ENCODE measurements around the gene ASIC3. TPM values are rescaled to one million over a fixed set of nuclear protein-coding genes. Genes with fewer than 3 reads are reported as not detected.
A peak's percentile ranks its signal among the peaks of the same experiment; 100 is the strongest.
"Not testable (repeated sequence)": the region's sequence is repeated elsewhere in the genome, so short reads cannot be mapped to it uniquely, and the experiment has no call there.

Gene ASIC3
- total RNA-seq, 1 experiment from 2014 or later: 0.76 TPM

DNA sequence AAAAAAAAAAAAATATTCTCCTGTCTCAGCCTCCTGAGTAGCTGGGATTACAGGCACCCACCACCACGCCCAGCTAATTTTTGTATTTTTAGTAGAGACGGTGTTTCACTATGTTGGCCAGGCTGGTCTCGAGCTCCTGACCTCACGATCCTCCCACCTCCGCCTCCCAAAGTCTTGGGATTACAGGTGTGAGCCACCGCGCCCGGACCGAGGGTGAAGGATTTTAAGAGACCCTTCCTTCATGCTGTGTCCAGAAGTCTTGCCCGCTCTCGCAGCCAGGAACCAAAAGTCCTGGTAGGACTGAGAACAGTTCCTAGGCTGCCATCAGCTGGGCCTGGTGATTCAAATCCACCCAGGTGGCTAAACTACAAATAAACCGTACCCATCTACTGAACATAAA lies 36.7 kb upstream of the ASIC3 start:
- DNase-seq: peak; percentile 10
- not testable (repeated sequence) for H3K4me3 ChIP-seq, H3K36me3 ChIP-seq, H3K27me3 ChIP-seq, H3K9me3 ChIP-seq

- H3K4me3 ChIP-seq: no peak overlapping the region
- H3K9me3 ChIP-seq: no peaks in the 10 kb centered on the region
- no peaks in the 10 kb centered on the region for H3K27me3 ChIP-seq
- DNase-seq: no peak
- H3K36me3 ChIP-seq: no peaks in the 10 kb centered on the region
Observed at GRCh38 chr7:151012031-151012692, 36.2 kb upstream of the ASIC3 start.

- Histone ChIP-seq H3K27me3 (no peaks in the 10 kb centered on the region), H3K4me3 (no peak overlapping the region), H3K36me3 (no peaks in the 10 kb centered on the region), H3K9me3 (no peaks in the 10 kb centered on the region)
- DNase-seq: no peak
Observed at GRCh38 chr7:151012911-151013347, 35.4 kb upstream of the ASIC3 start.

- Histone ChIP-seq H3K36me3 (no peaks in the 10 kb centered on the region), H3K27me3 (0 out of 2 replicates have a peak, but pooled peaks cover 1% of the 10 kb centered on the region), H3K4me3 (no peak overlapping the region), H3K9me3 (no peaks in the 10 kb centered on the region)
- no peak for DNase-seq
Observed at GRCh38 chr7:151013356-151013732, 35.0 kb upstream of the ASIC3 start.

DNA sequence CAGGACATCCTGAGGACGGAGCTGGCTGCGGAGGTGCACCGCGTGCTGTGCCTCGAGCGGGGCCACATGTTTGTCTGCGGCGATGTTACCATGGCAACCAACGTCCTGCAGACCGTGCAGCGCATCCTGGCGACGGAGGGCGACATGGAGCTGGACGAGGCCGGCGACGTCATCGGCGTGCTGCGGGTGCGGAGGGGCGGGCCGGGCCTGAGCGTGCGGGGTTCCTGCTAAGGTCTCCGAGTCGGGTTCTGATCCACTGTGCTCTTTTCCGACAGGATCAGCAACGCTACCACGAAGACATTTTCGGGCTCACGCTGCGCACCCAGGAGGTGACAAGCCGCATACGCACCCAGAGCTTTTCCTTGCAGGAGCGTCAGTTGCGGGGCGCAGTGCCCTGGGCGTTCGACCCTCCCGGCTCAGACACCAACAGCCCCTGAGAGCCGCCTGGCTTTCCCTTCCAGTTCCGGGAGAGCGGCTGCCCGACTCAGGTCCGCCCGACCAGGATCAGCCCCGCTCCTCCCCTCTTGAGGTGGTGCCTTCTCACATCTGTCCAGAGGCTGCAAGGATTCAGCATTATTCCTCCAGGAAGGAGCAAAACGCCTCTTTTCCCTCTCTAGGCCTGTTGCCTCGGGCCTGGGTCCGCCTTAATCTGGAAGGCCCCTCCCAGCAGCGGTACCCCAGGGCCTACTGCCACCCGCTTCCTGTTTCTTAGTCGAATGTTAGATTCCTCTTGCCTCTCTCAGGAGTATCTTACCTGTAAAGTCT lies 34.4 kb upstream of the ASIC3 start:
- Histone ChIP-seq H3K27me3 (0 out of 2 replicates have a peak, but pooled peaks cover 2% of the 10 kb centered on the region), H3K36me3 (no peaks in the 10 kb centered on the region), H3K4me3 (no peak overlapping the region), H3K9me3 (no peaks in the 10 kb centered on the region)
- DNase-seq: no peak

GRCh38 chr7:151014950-151015349 lies 33.4 kb upstream of the ASIC3 start:
- no peaks in the 10 kb centered on the region for H3K36me3 ChIP-seq
- H3K27me3 ChIP-seq: 0 out of 2 replicates have a peak, but pooled peaks cover 2% of the 10 kb centered on the region
- no peaks in the 10 kb centered on the region for H3K9me3 ChIP-seq
- no peak overlapping the region for H3K4me3 ChIP-seq
- DNase-seq: peak; percentile 29

- DNase-seq: no peak
- no peaks in the 10 kb centered on the region for H3K9me3 ChIP-seq
- H3K36me3 ChIP-seq: no peaks in the 10 kb centered on the region
- H3K4me3 ChIP-seq: no peak overlapping the region
- 0 out of 2 replicates have a peak, but pooled peaks cover 2% of the 10 kb centered on the region for H3K27me3 ChIP-seq
Observed at GRCh38 chr7:151015967-151016366, 32.4 kb upstream of the ASIC3 start.

- Histone ChIP-seq H3K4me3 (no peak overlapping the region), H3K27me3 (0 out of 2 replicates have a peak, but pooled peaks cover 2% of the 10 kb centered on the region), H3K9me3 (no peaks in the 10 kb centered on the region), H3K36me3 (no peaks in the 10 kb centered on the region)
- no peak for DNase-seq
Observed at GRCh38 chr7:151016505-151016904, 31.8 kb upstream of the ASIC3 start.

DNA sequence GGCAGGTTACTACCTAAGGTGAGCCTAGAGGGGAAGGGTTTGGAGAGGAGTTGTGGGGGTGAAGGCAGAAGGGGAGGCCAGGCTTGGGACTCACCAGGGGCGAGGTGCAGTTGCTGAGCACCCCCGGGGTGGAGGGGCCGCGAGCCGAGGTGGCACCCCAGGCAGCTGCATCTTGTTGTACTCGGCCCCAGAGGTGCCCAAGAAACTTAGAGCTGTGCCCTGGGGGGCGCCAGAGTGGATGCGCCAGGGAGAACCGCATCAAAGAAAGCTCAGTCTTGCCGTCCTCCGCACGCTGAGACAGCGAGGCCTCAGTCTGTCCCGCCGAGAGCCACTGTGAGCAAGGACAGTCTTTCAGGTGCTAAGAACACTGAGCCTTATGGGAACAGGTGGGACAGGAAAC lies 31.4 kb upstream of the ASIC3 start:
- no peak for DNase-seq
- H3K36me3 ChIP-seq: no peaks in the 10 kb centered on the region
- H3K27me3 ChIP-seq: 0 out of 2 replicates have a peak, but pooled peaks cover 2% of the 10 kb centered on the region
- H3K4me3 ChIP-seq: no peak overlapping the region
- H3K9me3 ChIP-seq: no peaks in the 10 kb centered on the region

DNA sequence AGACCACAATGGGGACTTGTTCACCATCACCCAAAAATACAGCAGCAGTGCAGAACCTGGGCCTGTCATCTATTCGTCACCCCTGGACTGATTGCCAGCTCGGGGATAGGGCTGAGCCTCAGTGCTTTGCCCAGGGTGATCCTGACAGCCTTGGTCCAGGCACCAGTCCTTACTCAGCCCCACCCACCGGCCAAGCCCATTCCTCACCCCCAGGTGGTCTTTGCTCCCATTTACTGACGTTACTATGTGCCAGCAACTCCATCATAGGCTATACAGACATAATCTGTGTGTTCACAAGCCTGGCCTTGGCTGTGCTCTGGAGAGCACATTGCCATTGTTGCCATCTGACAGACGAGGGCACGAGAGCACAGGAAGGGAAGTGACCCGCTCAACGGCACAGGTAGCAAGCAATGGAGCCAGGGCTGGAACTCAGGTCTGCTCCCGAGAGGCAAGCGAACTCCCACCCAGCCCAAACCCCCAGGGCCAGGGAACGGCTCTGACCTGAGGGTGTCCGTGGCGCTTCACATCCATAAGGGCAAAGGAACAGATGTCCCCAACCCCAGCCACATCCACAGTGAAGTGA lies 30.9 kb upstream of the ASIC3 start:
- Histone ChIP-seq H3K36me3 (no peaks in the 10 kb centered on the region), H3K4me3 (no peak overlapping the region), H3K9me3 (no peaks in the 10 kb centered on the region), H3K27me3 (0 out of 2 replicates have a peak, but pooled peaks cover 2% of the 10 kb centered on the region)
- DNase-seq: no peak

DNA sequence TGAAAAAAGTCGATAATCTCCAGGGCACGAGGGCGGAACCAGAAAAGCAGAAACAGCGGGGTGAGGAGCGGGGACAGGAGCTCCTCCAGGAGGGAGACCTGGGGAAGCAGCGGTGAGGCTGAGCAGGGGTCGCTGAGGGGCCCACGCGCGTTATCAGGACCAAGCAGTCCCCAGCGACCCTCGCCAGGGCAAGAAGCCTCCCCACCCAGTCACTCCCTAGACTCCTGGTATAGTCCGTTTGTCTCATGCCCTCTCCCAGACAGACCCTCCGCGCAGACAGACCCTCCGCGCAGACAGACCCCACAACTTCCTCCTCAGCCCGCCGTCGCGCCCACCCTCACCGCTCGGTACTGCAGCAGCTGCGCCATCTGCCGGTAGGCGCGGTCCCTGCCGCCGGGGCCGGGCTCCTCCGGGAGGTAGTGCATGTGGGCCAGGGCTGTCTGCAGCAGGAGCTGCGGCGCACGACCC lies 30.3 kb upstream of the ASIC3 start:
- DNase-seq: peak; percentile 43
- H3K9me3 ChIP-seq: no peaks in the 10 kb centered on the region
- H3K4me3 ChIP-seq: no peak overlapping the region
- 0 out of 2 replicates have a peak, but pooled peaks cover 2% of the 10 kb centered on the region for H3K27me3 ChIP-seq
- no peaks in the 10 kb centered on the region for H3K36me3 ChIP-seq

- 0 out of 2 replicates have a peak, but pooled peaks cover 2% of the 10 kb centered on the region for H3K27me3 ChIP-seq
- H3K9me3 ChIP-seq: no peaks in the 10 kb centered on the region
- H3K4me3 ChIP-seq: no peak overlapping the region
- H3K36me3 ChIP-seq: no peaks in the 10 kb centered on the region
- no peak for DNase-seq
Observed at GRCh38 chr7:151018421-151019129, 29.8 kb upstream of the ASIC3 start.

DNA sequence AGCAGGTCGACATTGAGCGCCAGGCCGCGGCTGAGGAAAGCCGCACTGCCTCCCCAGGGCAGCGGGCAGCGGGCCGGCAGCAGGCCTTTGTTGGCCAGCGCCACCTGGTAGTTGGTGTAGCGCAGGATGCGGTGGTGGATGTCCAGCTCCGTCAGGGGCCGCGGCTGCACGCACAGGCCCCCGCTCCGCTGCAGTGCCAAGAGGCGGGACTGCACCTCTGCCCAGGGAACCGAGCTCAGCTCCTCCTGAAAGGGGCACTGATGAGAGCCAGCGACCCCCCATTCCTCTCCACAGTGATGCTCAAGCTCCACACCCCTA lies 29.2 kb upstream of the ASIC3 start:
- 0 out of 2 replicates have a peak, but pooled peaks cover 2% of the 10 kb centered on the region for H3K27me3 ChIP-seq

GRCh38 chr7:151020231-151020630 lies 28.1 kb upstream of the ASIC3 start:
- no peak overlapping the region for H3K4me3 ChIP-seq
- no peak for DNase-seq
- H3K9me3 ChIP-seq: no peaks in the 10 kb centered on the region
- 0 out of 2 replicates have a peak, but pooled peaks cover 2% of the 10 kb centered on the region for H3K27me3 ChIP-seq
- no peaks in the 10 kb centered on the region for H3K36me3 ChIP-seq

More for the DNA sequence above, 29.2 kb upstream of the ASIC3 start:
- Histone ChIP-seq H3K9me3 (no peaks in the 10 kb centered on the region), H3K36me3 (no peaks in the 10 kb centered on the region), H3K4me3 (no peak overlapping the region)
- DNase-seq: no peak

DNA sequence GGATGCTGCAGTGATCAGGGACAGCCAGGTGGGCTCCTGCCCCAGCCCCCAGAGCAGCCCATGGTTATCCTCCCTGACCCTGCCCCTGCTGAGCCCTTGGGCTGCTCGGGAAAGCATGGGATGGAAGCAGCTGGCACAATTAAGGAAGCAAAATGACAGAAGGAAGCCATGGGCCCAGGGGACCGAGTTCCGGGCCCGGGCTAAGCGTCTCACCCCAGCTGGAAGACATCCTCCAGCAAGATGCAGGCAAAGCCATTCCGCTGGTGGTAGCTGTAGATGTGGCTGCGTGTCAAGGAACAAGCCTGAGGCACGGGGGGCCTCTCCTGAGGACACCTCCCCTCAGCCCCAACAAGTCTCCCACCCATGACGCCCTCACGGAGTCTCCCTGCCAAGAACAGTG lies 25.1 kb upstream of the ASIC3 start:
- H3K4me3 ChIP-seq: no peak overlapping the region
- H3K36me3 ChIP-seq: no peaks in the 10 kb centered on the region
- no peak for DNase-seq
- H3K27me3 ChIP-seq: 0 out of 2 replicates have a peak, but pooled peaks cover 2% of the 10 kb centered on the region
- no peaks in the 10 kb centered on the region for H3K9me3 ChIP-seq

DNA sequence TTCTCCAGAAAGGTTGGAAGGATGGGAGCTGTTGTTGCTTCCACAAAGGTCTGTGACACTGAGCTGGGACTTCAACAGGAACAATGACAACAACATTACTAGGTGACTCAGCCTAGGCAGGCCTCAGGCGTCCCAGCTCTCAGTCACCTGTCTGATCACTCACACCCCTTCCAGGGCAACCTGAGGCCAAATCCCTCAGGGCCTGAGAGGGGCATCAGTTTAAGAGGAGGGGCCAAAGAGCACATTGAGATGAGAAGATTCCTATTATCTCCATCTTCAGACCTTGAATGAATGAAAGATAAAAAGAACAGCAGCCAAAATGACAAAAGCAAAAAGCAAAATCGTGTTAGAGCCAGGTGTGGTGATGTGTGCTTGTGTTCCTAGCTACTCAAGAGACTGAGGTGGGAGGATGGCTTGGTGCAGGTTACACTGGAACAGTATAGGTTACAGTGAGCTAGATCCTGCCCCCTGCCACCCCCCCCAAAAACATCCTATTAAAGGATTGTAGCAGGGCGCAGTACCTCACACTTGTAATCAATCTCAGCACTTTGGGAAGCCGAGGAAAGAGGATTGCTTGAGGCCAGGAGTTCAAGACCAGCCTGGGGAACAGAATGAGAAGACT lies 23.8 kb upstream of the ASIC3 start, which contains the start of gene ATG9B:
Gene ATG9B, minus strand, starts transcription at position 60 of the 622 bp plus-strand sequence. CDS start 71 bp downstream, outside the sequence.
- no peak for DNase-seq
- no peaks in the 10 kb centered on the region for H3K27me3 ChIP-seq
- H3K9me3 ChIP-seq: no peaks in the 10 kb centered on the region
- no peaks in the 10 kb centered on the region for H3K36me3 ChIP-seq
- H3K4me3 ChIP-seq: no peak within 1 kb of the TSS

Measured in MG63 (cell line).